HepG2 (cell line): ENCODE data around the gene L3MBTL4.

Source experiments
- CREB1 ChIP-seq, 2 experiments: fragments of 450-650 bp in 1 of 2; IDR thresholded peaks; 2 replicates each; pipeline ENCODE4 v1.6.1; 2016 to 2017; ENCODE audit warnings: control low read depth in 1 of 2, mild to moderate bottlenecking in 1 of 2, missing compliant biosample characterization in 1 of 2, missing genetic modification characterization in 1 of 2
- MTA3 ChIP-seq: sonication (generic); formaldehyde crosslinking; IDR thresholded peaks from 2 replicates; pipeline ENCODE4 v1.4.0; 2020; ENCODE audit warnings: missing genetic modification reagents
- NFE2 ChIP-seq: sonication (generic); formaldehyde crosslinking; IDR thresholded peaks from 2 replicates; pipeline ENCODE4 v1.4.0; 2020; ENCODE audit warnings: missing genetic modification reagents
- POLR2AphosphoS5 ChIP-seq: IDR thresholded peaks from 2 replicates; pipeline ENCODE4 v1.6.1; 2012; ENCODE audit warnings: low read depth, low read length
- RAD21 ChIP-seq: fragments of 450-650 bp; formaldehyde crosslinking; IDR thresholded peaks from 2 replicates; pipeline ENCODE4 v1.5.0; 2020; ENCODE audit warnings: mild to moderate bottlenecking
- TAF1 ChIP-seq: sonication (generic); formaldehyde crosslinking; IDR thresholded peaks from 2 replicates; pipeline ENCODE4 v1.4.0; 2020; ENCODE audit warnings: missing genetic modification reagents
- ZKSCAN1 ChIP-seq: fragments of 150-350 bp; IDR thresholded peaks from 2 replicates; pipeline ENCODE4 v1.6.1; 2014; ENCODE audit warnings: low read length
- TF ChIP-seq, protein P1 (sequence below): sonication (generic); formaldehyde crosslinking; IDR thresholded peaks from 2 replicates; pipeline ENCODE4 v1.5.0; 2020; ENCODE audit warnings: mild to moderate bottlenecking, missing genetic modification reagents, moderate library complexity
- TF ChIP-seq, protein P2 (sequence below): sonication (generic); formaldehyde crosslinking; IDR thresholded peaks from 2 replicates; pipeline ENCODE4 v1.8.1; 2023; ENCODE audit warnings: missing genetic modification reagents, inconsistent platforms, borderline replicate concordance
- TF ChIP-seq, protein P3 (sequence below): IDR thresholded peaks from 2 replicates; pipeline ENCODE4 v1.6.1; 2016; ENCODE audit warnings: low read depth
- TF ChIP-seq, protein P4 (sequence below): sonication (generic); formaldehyde crosslinking; conservative IDR thresholded peaks from 2 replicates; pipeline ENCODE4 v1.4.0; 2020; ENCODE audit warnings: mild to moderate bottlenecking, missing genetic modification reagents, moderate library complexity
- TF ChIP-seq, protein P5 (sequence below): sonication (generic); formaldehyde crosslinking; IDR thresholded peaks from 2 replicates; pipeline ENCODE4 v1.4.0; 2020; ENCODE audit warnings: mild to moderate bottlenecking, low read depth, missing genetic modification reagents

DNA sequence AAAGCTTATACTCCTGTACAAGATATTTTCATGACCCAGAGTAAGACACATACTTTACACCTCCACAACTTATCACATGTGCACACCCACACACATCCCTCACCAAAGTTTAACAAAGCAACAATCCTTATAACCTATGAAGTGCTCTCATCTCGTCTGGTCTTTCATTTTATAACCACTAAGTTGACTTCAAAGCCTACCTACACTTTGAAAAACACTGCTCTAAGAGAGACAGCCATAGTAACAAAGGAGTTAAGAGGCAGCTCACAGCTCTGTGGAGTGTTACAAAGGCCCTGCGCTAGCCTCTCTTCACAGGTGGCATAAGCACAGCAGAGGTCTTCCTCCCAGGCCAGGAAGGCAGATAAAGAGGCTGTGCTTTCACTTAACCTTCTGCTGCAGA is 449.7 kb downstream of the L3MBTL4 start:
- TF ChIP-seq, protein P1, sequence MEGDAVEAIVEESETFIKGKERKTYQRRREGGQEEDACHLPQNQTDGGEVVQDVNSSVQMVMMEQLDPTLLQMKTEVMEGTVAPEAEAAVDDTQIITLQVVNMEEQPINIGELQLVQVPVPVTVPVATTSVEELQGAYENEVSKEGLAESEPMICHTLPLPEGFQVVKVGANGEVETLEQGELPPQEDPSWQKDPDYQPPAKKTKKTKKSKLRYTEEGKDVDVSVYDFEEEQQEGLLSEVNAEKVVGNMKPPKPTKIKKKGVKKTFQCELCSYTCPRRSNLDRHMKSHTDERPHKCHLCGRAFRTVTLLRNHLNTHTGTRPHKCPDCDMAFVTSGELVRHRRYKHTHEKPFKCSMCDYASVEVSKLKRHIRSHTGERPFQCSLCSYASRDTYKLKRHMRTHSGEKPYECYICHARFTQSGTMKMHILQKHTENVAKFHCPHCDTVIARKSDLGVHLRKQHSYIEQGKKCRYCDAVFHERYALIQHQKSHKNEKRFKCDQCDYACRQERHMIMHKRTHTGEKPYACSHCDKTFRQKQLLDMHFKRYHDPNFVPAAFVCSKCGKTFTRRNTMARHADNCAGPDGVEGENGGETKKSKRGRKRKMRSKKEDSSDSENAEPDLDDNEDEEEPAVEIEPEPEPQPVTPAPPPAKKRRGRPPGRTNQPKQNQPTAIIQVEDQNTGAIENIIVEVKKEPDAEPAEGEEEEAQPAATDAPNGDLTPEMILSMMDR (CRISPR knock-in tag): no peak
- TF ChIP-seq ZKSCAN1: no peak
- TF ChIP-seq, protein P2, sequence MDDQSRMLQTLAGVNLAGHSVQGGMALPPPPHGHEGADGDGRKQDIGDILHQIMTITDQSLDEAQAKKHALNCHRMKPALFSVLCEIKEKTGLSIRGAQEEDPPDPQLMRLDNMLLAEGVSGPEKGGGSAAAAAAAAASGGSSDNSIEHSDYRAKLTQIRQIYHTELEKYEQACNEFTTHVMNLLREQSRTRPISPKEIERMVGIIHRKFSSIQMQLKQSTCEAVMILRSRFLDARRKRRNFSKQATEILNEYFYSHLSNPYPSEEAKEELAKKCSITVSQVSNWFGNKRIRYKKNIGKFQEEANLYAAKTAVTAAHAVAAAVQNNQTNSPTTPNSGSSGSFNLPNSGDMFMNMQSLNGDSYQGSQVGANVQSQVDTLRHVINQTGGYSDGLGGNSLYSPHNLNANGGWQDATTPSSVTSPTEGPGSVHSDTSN (CRISPR knock-in tag): no peak
- TF ChIP-seq POLR2AphosphoS5: no peak
- TF ChIP-seq, protein P3, sequence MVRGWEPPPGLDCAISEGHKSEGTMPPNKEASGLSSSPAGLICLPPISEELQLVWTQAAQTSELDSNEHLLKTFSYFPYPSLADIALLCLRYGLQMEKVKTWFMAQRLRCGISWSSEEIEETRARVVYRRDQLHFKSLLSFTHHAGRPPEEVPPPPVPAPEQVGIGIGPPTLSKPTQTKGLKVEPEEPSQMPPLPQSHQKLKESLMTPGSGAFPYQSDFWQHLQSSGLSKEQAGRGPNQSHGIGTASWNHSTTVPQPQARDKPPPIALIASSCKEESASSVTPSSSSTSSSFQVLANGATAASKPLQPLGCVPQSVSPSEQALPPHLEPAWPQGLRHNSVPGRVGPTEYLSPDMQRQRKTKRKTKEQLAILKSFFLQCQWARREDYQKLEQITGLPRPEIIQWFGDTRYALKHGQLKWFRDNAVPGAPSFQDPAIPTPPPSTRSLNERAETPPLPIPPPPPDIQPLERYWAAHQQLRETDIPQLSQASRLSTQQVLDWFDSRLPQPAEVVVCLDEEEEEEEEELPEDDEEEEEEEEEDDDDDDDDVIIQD (CRISPR knock-in tag): no peak
- TF ChIP-seq, protein P4, sequence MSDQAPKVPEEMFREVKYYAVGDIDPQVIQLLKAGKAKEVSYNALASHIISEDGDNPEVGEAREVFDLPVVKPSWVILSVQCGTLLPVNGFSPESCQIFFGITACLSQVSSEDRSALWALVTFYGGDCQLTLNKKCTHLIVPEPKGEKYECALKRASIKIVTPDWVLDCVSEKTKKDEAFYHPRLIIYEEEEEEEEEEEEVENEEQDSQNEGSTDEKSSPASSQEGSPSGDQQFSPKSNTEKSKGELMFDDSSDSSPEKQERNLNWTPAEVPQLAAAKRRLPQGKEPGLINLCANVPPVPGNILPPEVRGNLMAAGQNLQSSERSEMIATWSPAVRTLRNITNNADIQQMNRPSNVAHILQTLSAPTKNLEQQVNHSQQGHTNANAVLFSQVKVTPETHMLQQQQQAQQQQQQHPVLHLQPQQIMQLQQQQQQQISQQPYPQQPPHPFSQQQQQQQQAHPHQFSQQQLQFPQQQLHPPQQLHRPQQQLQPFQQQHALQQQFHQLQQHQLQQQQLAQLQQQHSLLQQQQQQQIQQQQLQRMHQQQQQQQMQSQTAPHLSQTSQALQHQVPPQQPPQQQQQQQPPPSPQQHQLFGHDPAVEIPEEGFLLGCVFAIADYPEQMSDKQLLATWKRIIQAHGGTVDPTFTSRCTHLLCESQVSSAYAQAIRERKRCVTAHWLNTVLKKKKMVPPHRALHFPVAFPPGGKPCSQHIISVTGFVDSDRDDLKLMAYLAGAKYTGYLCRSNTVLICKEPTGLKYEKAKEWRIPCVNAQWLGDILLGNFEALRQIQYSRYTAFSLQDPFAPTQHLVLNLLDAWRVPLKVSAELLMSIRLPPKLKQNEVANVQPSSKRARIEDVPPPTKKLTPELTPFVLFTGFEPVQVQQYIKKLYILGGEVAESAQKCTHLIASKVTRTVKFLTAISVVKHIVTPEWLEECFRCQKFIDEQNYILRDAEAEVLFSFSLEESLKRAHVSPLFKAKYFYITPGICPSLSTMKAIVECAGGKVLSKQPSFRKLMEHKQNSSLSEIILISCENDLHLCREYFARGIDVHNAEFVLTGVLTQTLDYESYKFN (CRISPR knock-in tag): no peak
- TF ChIP-seq, protein P5, sequence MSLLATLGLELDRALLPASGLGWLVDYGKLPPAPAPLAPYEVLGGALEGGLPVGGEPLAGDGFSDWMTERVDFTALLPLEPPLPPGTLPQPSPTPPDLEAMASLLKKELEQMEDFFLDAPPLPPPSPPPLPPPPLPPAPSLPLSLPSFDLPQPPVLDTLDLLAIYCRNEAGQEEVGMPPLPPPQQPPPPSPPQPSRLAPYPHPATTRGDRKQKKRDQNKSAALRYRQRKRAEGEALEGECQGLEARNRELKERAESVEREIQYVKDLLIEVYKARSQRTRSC: no peak
- TF ChIP-seq RAD21 (CRISPR knock-in tag): no peak
- no peak for TF ChIP-seq TAF1 (CRISPR knock-in tag)
- no peak for TF ChIP-seq CREB1 (IDR thresholded peaks at IDR 0.05)
- no peak for TF ChIP-seq CREB1 (CRISPR knock-in tag; IDR thresholded peaks at IDR 0.05)
- no peak for TF ChIP-seq NFE2 (CRISPR knock-in tag)
- TF ChIP-seq MTA3 (CRISPR knock-in tag): no peak
